Measurements from ENCODE around the gene MAD1L1. TPM values are rescaled to one million over a fixed set of nuclear protein-coding genes. Genes with fewer than 3 reads are reported as not detected.

Gene MAD1L1
- total RNA-seq, 2 donors from 2014 or later: 59.1 to 61.4 TPM

DNA sequence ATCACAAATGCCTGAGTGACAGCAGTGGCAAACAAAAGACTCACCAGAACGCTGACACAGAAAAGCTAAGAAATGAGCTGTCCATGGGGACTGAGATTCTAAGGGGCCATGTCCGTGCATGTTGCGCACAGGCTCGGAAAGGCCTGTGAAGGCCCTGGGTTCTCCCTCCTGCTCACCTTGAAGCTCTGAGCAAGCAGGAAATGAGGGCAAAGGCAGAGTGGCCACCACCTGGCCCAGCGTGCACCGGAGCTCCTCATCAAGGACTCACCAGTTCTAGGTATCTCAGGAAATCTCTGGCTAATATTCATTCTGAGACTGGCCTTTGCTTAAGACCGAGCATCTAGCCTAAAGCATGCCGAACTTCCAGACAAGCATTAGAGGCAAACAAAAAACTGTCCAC, 52.7 kb downstream of the MAD1L1 start:
- H3K4me1 ChIP-seq (ENCODE audit: control insufficient read depth, insufficient read depth, low read length): no peaks in the 10 kb centered on the region
- Mint-ChIP-seq H3K4me1 (peaks cover 3% of the 10 kb centered on the region), H3K4me3 (no peak overlapping the region), H3K27ac (no peak overlapping the region), H3K36me3 (ENCODE audit: low read depth) (peaks cover 63% of the 10 kb centered on the region), H3K9me3 (peaks cover 2% of the 10 kb centered on the region), H3K27me3 (ENCODE audit: insufficient read depth) (no peaks in the 10 kb centered on the region)
- H3K4me3 ChIP-seq (ENCODE audit: low read length): no peak overlapping the region
- H3K36me3 ChIP-seq (ENCODE audit: control insufficient read depth, insufficient read depth, low read length): peaks cover 49% of the 10 kb centered on the region
- H3K27ac ChIP-seq (ENCODE audit: low read depth, low read length): peak overlapping the region; percentile 68
- no peak for TF ChIP-seq CTCF (conservative IDR thresholded peaks at IDR 0.05)
- H3K9ac ChIP-seq (ENCODE audit: extremely low read depth, low read length, poor library complexity, severe bottlenecking): no peak overlapping the region
- H3K27me3 ChIP-seq (ENCODE audit: control insufficient read depth, insufficient read depth, low read length, poor library complexity, severe bottlenecking): no peaks in the 10 kb centered on the region
- WGBS, 2 experiments (ENCODE audit: insufficient coverage in 1 of 2, insufficient read length in 1 of 2): 83 to 92% methylated on average over 4 to 8 of the region's 8 CpGs
- no peak for DNase-seq
- H3K9me3 ChIP-seq (ENCODE audit: control insufficient read depth, low read length): no peaks in the 10 kb centered on the region

DNA sequence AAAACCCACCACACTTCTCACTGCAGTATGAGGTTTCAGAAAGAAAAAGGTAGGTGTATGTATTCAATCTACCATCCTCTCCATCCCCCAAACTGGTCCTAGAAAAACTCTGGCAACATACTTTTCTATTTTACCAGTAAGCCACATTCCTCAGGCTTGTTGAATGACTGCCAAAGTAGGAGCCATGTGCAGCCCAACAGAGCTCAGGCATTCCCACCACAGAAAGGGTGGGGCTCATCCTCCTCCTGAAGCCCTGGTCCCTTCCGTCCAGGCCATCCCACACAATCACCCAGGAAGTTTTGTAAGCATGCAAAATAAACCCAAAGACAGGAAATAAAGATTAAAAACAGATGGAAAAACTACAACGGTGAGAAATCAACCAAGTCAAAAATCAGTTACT, 57.2 kb downstream of the MAD1L1 start:
- Histone ChIP-seq H3K36me3 (ENCODE audit: control insufficient read depth, insufficient read depth, low read length) (peaks cover 47% of the 10 kb centered on the region), H3K9ac (ENCODE audit: extremely low read depth, low read length, poor library complexity, severe bottlenecking) (no peak overlapping the region), H3K4me3 (ENCODE audit: low read length) (no peak overlapping the region), H3K27me3 (ENCODE audit: control insufficient read depth, insufficient read depth, low read length, poor library complexity, severe bottlenecking) (no peaks in the 10 kb centered on the region), H3K27ac (ENCODE audit: low read depth, low read length) (no peak overlapping the region), H3K9me3 (ENCODE audit: control insufficient read depth, low read length) (no peaks in the 10 kb centered on the region), H3K4me1 (ENCODE audit: control insufficient read depth, insufficient read depth, low read length) (no peaks in the 10 kb centered on the region)
- WGBS, 2 experiments (ENCODE audit: insufficient coverage in 1 of 2, insufficient read length in 1 of 2): 95 to 100% methylated on average over 1 to 2 of the region's 2 CpGs
- no peak for DNase-seq
- Mint-ChIP-seq H3K27me3 (ENCODE audit: insufficient read depth) (no peaks in the 10 kb centered on the region), H3K4me1 (peaks cover 3% of the 10 kb centered on the region), H3K4me3 (no peak overlapping the region), H3K36me3 (ENCODE audit: low read depth) (peaks cover 48% of the 10 kb centered on the region), H3K27ac (peak overlapping the region; percentile 69), H3K9me3 (no peaks in the 10 kb centered on the region)
- no peak for TF ChIP-seq CTCF (conservative IDR thresholded peaks at IDR 0.05)

GRCh38 chr7:2175091-2175490, 57.7 kb downstream of the MAD1L1 start:
- H3K4me1 ChIP-seq (ENCODE audit: control insufficient read depth, insufficient read depth, low read length): no peaks in the 10 kb centered on the region
- no peaks in the 10 kb centered on the region for H3K9me3 ChIP-seq (ENCODE audit: control insufficient read depth, low read length)
- no peak for DNase-seq
- H3K9ac ChIP-seq (ENCODE audit: extremely low read depth, low read length, poor library complexity, severe bottlenecking): no peak overlapping the region
- Mint-ChIP-seq H3K36me3 (ENCODE audit: low read depth) (peaks cover 49% of the 10 kb centered on the region), H3K9me3 (no peaks in the 10 kb centered on the region), H3K27ac (no peak overlapping the region), H3K4me3 (no peak overlapping the region), H3K27me3 (ENCODE audit: insufficient read depth) (no peaks in the 10 kb centered on the region), H3K4me1 (peaks cover 3% of the 10 kb centered on the region)
- no peak for TF ChIP-seq CTCF (conservative IDR thresholded peaks at IDR 0.05)
- 95 to 96% methylated on average over 12 to 15 of the region's 15 CpGs for WGBS, 2 experiments (ENCODE audit: insufficient coverage in 1 of 2, insufficient read length in 1 of 2)
- no peaks in the 10 kb centered on the region for H3K27me3 ChIP-seq (ENCODE audit: control insufficient read depth, insufficient read depth, low read length, poor library complexity, severe bottlenecking)
- no peak overlapping the region for H3K4me3 ChIP-seq (ENCODE audit: low read length)
- peaks cover 51% of the 10 kb centered on the region for H3K36me3 ChIP-seq (ENCODE audit: control insufficient read depth, insufficient read depth, low read length)
- no peak overlapping the region for H3K27ac ChIP-seq (ENCODE audit: low read depth, low read length)

All from endodermal cell (in vitro differentiated cells).